Measurements from ENCODE around the gene ARID2. TPM values are rescaled to one million over a fixed set of nuclear protein-coding genes. Genes with fewer than 3 reads are reported as not detected.

Gene ARID2
- total and polyA plus RNA-seq, 2 of the 4 experiments (the other 2 are of a cell fraction): 5.4 to 28.1 TPM

- Histone ChIP-seq H3K4me3 (ENCODE audit: insufficient read depth, low read depth, low read length) (no peak overlapping the region), H2AFZ (replicated peaks; ENCODE audit: low read length, poor library complexity) (no peak overlapping the region), H3K14ac (replicated peaks; ENCODE audit: low read depth, low read length) (no peak overlapping the region), H3K9me1 (ENCODE audit: insufficient read depth, low read length) (0 out of 2 replicates have a peak, but pooled peaks cover 3% of the 10 kb centered on the region), H3K4me2 (ENCODE audit: low read depth, low read length) (no peak overlapping the region), H2AK9ac (replicated peaks; ENCODE audit: low read depth, low read length, poor library complexity) (no peak overlapping the region), H3K56ac (ENCODE audit: extremely low read depth, insufficient read depth, low read length) (no peak overlapping the region), H2AK5ac (ENCODE audit: low read depth, low read length) (no peak overlapping the region), H4K8ac (ENCODE audit: low read depth in 2 of 2, low read length in 2 of 2) (no peak overlapping the region), H3K9me3 (ENCODE audit: control insufficient read depth, insufficient read depth, low read length) (no peaks in the 10 kb centered on the region), H2BK120ac (ENCODE audit: low read depth, low read length) (no peak overlapping the region), H3K4ac (ENCODE audit: low read depth, low read length) (no peak overlapping the region), H4K20me1 (ENCODE audit: insufficient read depth, low read length) (peaks cover 14% of the 10 kb centered on the region; the same call in 1 of the 2 replicates), H4K5ac (ENCODE audit: low read depth, low read length) (no peak overlapping the region), H3K4me1 (ENCODE audit: control insufficient read depth, insufficient read depth, low read length) (no peaks in the 10 kb centered on the region), H4K91ac (ENCODE audit: insufficient read depth, low read depth, low read length) (no peak overlapping the region), H3K23ac (ENCODE audit: low read depth, low read length) (no peak overlapping the region), H3K79me1 (ENCODE audit: low read depth in 1 of 2, low read length in 2 of 2) (peaks cover 15 to 52% of the 10 kb centered on the region in 2 experiments), H3K27me3 (ENCODE audit: control insufficient read depth, insufficient read depth, low read length) (no peaks in the 10 kb centered on the region), H3K9ac (ENCODE audit: low read depth, low read length) (no peak overlapping the region), H3K27ac (ENCODE audit: insufficient read depth, low read length) (no peak overlapping the region), H2BK15ac (ENCODE audit: low read depth, low read length) (no peak overlapping the region), H2BK5ac (ENCODE audit: low read depth, low read length, poor library complexity, severe bottlenecking) (no peak overlapping the region), H2BK20ac (ENCODE audit: low read depth, low read length) (no peak overlapping the region), H3K36me3 (ENCODE audit: control insufficient read depth, insufficient read depth, low read length) (peaks cover 4% of the 10 kb centered on the region; the same call in 1 of the 2 replicates), H3K18ac (ENCODE audit: low read depth, low read length) (no peak overlapping the region)
- WGBS, 2 experiments (ENCODE audit: extremely low coverage in 2 of 2, insufficient read length in 1 of 2): no CpG with 5 or more reads among the region's 2 CpGs
- in situ Hi-C loops (cut with MboI; ENCODE audit: low sequenced_read_pairs) (loop anchor here (10.0 kb wide), 2 partner anchors 198 to 578 kb away; no protein-coding TSS in a partner anchor), intact Hi-C loops (cut with micrococcal nuclease) (no loop called here), dilution Hi-C loops (cut with HindIII; ENCODE audit: low sequenced_read_pairs, unreplicated experiment) (no loop called here)
- ATAC-seq (ENCODE audit: low read depth) (no peak), DNase-seq (no peak)
- CTCF ChIA-PET: interaction anchor here (0.6 to 1.5 kb wide), 3 partner anchors 17 to 211 kb away, joined by 3 to 5 read pairs (median 3); no protein-coding TSS in a partner anchor
- no TSS peak for BruUV-seq (replicated peaks)
- POLR2A ChIA-PET (ENCODE audit: unreplicated experiment): no interaction called here
- no peak for TF ChIP-seq NFE2L2 (IDR thresholded peaks at IDR 0.05; ENCODE audit: low read depth, low read length)
These were observed 13.7 kb downstream of the ARID2 start for GRCh38 chr12:45743247-45743646.
